HG03342 (cell line): ENCODE data around the gene CYP2W1.
A peak's percentile ranks its signal among the peaks of the same experiment; 100 is the strongest.

Experiments used
- ATAC-seq: cut with Tn5 transposase; IDR thresholded peaks from one replicate; pipeline ENCODE4 v1.9.1; 2021; ENCODE audit warnings: mild to moderate bottlenecking, moderate library complexity; ENCODE audit not compliant: unreplicated experiment

The CYP2W1 gene

DNA sequence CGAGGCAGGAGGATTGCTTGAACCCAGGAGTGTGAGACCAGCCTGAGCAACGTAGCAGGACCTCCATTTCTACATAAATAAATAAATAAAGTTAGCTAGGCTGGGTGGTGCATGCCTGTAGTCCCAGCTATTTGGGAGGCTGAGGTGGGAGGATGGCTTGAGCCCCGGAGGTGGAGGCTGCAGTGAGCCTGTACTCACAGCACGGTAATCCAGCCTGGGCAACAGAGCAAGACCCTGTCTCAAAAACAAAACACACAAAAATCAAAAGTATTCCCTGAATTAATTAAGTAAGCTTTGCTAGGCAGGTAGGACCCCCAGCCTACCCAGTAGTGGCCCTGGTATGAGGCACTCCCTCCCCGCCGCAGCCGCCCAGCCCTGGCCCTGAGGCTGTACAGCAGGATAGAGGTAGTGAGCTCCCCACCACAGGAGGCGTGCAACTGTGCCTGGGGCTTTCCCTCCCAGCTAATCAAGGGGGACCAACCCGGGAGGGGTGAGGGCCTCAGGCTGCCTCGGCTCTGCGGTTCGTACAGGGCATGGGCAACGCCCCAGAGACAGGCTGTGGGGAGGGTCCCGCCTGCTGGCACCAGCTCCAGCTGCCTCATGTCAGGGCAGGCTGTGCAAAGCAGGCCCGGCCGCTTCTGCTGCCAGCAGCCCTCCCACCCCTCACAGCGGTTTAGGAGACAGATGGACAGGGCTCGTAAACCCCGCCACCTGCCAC is 1.0 kb upstream of the CYP2W1 start:
- ATAC-seq = no peak

GRCh38 chr7:982511-983003 is 424 bp upstream of the CYP2W1 start:
- ATAC-seq = no peak

GRCh38 chr7:983616-984071 is 663 bp downstream of the CYP2W1 start:
- ATAC-seq = no peak

DNA sequence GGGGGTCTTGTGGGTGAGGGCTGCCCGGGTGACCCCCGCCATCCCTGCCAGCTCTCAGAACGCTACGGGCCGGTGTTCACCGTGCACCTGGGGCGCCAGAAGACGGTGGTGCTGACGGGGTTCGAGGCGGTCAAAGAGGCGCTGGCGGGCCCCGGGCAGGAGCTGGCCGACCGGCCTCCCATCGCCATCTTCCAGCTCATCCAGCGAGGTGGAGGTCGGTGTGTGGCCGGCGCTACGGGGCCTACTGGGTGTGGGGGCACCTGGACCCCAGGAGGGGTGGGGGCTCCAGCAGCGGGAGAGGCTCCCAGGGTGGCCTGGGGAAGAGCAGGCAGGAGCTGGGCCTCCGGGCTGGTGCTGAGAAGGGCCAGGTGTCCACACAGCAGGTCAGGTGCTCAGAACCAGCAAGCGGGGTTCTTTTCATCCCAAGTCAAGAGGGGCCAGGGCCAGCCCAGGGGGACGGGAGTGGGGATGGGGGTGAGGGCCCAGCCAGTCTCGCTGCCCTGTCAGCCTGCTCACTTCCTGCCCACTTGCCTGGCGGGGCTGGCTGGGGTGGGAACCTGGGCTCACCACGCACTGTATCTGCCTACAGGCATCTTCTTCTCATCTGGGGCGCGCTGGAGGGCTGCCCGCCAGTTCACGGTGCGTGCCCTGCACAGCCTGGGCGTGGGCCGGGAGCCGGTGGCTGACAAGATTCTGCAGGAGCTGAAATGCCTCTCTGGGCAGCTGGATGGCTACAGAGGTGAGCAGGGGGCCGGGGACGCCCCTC is 1.6 kb downstream of the CYP2W1 start:
- no peak for ATAC-seq

DNA sequence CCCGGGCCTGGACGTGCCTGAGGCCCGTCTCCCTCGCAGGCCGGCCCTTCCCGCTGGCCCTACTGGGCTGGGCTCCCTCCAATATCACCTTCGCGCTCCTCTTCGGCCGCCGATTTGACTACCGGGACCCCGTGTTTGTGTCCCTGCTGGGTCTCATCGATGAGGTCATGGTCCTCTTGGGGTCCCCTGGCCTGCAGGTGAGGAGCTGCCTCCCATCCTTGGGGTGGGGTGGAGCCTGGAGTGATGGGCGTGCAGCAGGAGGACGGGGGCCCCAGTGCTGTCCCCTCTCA is 2.1 kb downstream of the CYP2W1 start:
- no peak for ATAC-seq

- no peak for ATAC-seq
These were observed 3.1 kb downstream of the CYP2W1 start for GRCh38 chr7:985915-986741.

DNA sequence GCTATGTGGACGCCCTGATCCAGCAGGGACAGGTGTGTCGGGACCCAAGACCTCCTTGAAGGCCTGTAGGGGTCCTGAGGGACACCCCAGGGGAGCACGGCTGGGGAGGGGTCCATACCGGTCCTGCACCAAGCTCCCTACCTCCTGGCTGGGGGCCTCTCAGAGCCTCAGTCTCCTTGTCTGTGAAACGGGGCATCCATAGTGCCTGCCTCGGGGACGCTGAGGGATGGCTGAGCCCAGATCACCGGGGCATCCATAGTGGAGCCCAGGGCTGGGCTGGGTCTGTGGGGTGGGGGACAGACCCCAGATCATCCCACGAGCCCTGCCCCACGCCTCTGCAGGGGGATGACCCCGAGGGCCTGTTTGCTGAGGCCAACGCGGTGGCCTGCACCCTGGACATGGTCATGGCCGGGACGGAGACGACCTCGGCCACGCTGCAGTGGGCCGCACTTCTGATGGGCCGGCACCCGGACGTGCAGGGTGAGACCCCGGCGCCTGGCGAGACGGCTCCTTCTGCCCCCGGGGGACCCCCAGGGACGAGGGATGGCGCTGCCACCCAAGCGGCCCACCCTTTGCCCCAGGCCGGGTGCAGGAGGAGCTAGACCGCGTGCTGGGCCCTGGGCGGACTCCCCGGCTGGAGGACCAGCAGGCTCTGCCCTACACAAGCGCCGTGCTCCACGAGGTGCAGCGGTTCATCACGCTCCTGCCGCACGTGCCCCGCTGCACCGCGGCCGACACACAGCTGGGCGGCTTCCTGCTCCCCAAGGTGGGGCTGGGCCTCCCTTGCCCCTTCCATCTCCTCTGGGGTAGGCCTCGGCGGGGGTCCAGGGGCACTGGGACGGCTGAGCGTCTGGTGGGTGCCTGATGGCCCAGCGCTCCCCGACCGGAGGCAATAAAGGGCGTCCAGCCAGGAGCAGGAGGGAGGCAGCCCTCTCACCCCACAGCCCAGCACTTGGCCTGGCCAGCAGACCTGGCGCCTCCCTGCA is 4.1 kb downstream of the CYP2W1 start:
- no peak for ATAC-seq

GRCh38 chr7:987909-988308 is 4.9 kb downstream of the CYP2W1 start:
- no peak for ATAC-seq

GRCh38 chr7:988426-988911 is 5.5 kb downstream of the CYP2W1 start:
- ATAC-seq = no peak

GRCh38 chr7:988963-989529 is 6.1 kb downstream of the CYP2W1 start:
- ATAC-seq = no peak

DNA sequence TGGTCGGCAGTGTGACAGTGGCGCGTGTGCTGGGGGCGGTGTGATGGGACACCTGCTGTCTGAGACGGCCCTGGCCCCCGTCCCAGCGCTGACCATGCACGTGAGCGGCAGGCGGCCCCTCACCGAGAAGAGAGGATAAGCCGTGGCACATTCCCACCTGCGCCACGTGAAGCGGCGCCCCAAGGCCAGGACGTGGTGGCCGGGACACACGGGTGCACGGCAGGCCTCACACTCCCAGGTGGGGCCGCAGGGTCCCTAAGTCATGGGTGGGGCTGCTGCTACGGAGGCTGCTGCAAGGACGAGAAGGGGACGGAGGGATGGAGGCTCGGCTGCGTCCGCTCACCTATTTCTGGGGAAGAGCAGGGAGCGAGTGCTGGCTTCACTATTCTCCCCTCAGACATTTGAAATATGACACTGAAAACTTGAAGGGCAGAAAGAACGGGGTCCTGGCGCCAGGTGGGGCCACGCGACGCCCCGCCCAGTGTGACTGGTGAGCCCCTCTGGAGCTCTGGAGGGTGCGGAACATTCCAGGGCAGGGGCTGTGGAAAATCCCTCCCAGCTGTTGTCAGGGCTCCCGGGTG is 7.5 kb downstream of the CYP2W1 start:
- ATAC-seq = no peak

DNA sequence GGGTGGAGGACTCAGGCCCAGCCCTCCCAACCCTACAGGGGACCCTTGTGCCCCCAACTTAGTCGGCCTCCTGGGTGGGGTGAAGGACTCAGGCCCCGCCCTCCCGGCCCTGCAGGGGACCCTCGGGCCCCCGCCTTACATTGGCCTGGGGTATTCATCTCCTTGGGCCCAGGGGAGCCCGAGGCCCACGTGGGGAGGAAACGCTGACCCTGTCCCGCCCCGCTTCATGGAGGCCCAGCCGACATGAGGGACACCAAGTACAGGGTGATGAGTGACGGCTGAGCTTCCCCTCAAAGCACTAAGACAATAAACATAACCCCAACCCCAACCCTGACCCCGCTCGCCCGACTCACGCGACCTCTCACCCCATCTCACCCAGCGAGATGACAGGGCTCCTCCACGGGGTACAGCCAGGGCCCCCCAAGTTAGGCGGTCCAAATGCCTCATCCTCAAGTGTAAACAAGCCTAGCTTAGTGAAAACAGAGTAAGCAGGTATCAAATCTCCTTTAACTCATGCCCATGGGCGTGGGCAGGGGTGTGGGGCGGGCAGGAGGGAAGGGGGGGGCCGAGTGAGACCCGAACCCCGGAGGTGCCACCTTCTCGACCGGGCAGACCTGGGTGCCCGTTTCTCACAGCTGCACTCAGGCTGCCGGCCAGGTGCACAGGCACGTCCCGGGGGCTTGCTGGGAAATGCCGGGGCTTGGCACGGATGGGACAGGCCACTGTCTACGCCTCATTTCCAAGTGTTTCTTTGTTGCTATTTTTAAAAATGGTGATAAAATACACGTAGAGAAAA is 8.2 kb downstream of the CYP2W1 start:
- ATAC-seq = no peak

GRCh38 chr7:991729-992656 is 9.0 kb downstream of the CYP2W1 start:
- ATAC-seq = no peak

DNA sequence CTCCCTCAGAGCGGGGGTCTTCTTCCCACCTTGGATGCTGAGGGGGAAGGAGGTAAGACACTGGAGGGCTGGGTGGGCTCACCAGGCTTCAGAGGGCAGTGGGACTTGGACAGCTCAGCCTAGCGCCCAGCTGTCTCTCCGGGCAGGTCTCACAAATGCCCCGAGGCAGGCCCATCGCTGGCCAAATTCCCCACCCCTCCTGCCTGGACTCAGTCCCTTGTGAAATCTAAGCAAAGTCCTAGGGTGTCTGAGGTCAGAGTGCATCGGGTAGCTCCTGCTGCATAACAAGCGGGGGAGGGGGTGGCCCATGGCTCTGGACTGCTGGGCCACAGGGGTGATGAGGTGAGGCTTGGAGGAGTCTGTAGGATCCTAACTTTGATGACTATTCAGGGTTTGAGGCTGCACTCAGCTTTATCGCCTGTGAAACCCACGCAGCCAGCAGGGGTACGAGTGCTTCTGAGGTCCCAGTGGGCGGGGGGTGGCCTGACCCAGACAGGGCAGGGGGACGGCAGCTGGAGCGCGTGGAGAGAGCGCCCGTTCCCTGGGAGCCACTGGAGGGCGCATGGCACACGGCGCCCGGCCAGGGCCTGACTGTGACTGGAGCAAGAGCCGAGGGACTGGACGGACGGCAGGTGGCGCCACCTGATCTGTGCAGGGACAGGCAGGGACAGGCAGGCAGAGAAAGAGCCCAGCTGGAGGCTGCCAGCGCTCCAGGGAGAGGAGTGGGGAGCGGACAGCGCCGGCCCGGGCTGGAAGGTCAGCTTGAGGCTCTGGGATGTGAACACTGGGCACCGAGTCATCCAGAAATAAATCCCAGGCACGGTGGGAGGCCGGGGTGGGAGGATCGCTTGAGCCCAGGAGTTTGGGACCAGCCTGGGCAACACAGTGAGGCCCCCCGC is 10.0 kb downstream of the CYP2W1 start:
- peak; percentile 82 for ATAC-seq

GRCh38 chr7:994592-995308 is 11.8 kb downstream of the CYP2W1 start:
- no peak for ATAC-seq

- no peak for ATAC-seq
These were observed 12.6 kb downstream of the CYP2W1 start for GRCh38 chr7:995571-995970.
